EH (cell line): ENCODE data around the gene BTBD3.
A peak's percentile ranks its signal among the peaks of the same experiment; 100 is the strongest.

Source experiments
- DNase-seq: peaks from one replicate; pipeline ENCODE4 v3.0.0-alpha.2; 2015; ENCODE audit warnings: low read depth

Gene BTBD3

DNA sequence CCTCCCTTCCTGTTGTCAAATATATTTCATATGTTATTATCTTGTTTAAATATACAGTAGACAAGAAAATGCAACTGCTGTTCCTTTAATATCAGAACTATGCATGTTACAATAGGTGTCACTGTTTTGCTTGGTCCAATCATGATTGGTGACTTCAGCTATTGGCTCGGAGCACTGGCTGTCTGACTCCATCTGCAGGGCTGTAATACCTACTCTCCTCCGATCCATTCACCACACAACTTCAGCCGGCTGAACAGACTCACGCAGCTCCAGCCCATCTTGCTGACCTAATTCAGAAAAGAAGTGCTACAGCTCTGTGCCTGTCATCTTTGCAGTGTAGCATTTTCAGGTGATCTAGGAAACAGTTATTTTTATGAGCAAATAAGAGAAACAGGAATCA lies at the start of gene BTBD3:
TSS of gene BTBD3 (plus strand) at position 231 of the 400 bp plus-strand sequence. CDS start 383 bp downstream, outside the sequence.
- peak; percentile 52 for DNase-seq

DNA sequence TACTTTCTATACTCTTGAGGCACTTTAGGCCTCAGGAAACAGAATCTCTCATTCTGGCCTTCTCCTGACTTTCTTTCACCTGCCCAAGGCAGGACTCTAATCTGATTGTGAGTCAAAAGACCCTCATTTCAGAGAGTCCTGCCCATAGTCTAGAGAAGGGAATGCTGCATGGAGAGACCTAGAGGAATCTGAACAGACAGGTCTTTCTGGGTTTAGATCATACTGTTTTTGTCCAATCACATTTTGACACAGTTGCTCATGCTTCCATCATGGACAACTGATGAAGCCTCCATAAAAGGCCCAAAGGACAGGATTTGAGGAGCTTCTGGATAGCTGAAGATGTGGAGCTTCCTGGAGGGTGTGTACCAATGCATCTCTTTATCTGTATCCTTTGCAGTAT lies 48.1 kb upstream of the BTBD3 start:
- DNase-seq, result no peak

DNA sequence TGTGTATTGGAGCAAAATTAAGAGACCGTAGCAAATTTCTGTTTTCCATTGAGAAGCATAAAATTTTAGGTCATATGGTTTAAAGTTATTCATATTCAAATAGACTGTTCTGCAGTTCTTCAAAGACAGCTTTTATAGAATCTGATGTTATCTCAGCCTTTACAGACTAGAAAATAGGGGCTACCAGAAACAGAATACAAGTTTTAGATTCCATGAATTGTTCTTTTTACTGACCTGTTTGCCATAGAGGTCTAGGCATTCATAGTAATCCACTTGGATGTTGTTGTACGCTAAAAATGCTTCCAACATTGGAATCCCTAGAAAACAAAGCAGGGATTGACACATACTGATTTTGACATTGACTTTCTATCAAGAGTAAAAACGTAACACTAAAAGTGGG lies 47.3 kb upstream of the BTBD3 start:
- DNase-seq, result no peak

DNA sequence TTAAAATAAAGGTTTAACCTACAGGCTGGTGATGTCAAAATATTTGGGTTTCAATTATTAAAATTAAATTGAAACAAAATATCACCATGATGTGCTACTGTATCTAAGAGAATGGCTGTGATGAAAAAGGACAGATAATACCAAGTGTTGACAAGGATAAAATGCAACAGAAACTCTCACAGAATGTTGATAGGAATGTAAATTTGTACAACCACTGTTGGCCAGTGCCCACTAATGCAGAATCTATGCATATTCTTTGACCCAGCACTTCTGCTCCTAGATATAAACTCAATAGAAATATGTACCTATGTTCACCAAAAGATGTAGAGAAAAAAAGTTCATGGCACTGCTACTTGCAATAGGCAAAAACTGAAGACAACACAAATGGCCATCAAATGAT lies 41.1 kb upstream of the BTBD3 start:
- DNase-seq, result no peak

DNA sequence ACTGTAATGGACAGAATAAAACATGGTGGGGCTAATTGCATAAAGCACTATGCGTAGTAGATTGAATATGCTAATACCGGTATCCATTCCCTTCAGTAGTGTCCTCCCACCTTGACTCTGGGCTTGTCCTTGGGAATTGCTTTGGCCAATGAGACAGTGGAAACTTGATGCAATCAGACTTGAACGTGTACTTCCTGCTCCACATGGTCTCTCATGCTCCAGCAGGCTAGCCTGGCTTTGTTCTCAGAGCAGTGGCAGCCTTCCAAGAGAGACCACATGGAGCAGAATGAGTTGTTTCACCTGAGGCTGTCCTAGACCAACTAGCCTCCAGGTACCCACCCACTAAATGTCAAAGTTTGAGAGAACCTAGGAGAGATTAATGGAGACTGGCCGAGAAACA lies 37.0 kb upstream of the BTBD3 start:
- DNase-seq, result no peak

DNA sequence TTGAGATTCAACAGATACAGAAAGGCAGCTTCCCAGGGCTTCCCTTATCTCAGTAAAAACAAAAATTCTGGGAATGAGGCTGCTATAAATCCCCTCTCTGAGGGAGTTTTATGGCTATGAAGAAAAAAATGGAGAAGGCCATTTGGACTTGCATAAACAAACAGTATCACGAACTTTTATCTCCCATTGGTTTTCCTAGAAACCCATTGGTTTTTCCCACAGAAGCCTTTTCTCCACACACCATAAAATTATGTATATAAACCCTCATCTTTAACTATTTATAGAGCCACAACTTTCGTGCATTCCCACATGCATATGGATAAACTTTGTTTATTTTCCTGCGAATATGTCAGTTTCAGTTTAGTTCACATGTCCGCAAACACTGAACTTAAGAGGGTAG lies 36.2 kb upstream of the BTBD3 start:
- DNase-seq, result peak; percentile 58

DNA sequence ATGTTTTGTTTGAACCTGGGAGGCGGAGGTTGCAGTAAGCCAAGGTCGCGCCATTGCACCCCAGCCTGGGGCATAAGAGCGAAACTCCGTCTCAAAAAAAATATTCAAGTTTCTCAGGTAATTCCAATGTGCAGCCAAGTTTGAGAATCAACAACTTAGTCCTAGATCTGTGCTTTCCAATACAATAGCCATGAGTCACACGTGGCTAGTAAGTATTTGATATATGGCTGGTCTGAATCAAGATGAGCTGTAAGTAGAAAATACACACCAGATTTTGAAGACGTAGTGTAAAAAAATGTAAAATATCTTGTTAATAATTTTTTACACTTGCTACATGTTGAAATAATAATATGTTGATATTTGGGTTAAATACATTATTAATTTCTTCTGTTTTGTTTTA lies 35.0 kb upstream of the BTBD3 start:
- DNase-seq, result no peak

DNA sequence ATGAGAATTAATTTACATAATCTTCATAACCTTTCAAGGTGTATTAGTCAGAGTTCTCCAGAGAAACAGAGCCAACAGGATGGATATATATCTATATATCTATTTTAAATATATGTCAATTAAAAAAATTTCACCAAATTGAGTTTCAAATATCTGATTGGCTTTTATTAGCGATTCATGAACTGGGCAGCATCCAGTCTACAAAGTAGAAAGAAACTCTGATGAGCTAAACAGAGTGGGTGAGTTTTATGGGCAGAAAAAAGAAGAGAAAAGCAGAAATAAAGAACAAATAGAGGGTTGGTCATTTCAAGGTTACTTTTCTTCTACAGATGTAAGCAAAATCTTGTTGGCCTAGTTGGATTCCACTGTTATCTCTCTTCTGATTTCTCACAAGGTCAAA lies 29.0 kb upstream of the BTBD3 start:
- DNase-seq, result no peak

DNA sequence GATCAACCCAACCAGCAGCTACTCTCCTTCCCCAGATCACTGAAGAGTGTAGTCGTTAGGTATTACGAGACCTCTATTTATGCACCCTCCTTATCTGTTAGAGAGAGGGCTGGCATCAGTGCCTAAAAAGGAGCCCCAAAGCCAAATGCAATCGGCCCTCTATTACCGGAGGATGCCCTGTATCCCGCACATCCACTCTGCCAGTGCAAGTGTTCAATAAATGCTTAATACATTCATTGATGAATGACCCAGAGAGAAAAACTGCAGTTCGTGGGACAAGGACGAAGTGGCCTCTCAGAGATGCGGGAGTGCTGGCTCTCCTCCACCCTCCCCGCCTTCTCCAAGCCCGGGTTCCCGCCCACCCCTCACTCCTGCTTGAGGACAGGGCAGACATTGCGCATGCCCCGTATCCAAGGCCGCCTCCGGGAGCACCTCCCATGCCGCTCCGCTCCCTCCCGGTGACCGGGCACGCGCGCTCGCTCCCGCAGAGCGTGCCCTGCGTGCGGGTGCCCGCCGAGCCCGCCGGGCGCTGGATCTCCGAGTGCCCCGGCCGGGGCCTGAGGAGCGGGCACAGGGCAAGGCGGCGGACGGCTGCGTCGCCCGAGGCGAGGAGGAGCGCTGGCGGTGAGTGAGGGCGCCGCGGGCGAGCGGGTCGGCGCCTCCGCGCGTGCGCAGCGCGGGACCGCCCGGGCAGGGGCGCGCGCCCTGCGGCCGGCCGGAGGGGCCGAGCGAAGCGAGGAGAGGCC lies 27.2 kb upstream of the BTBD3 start:
- DNase-seq, result peak; percentile 89

DNA sequence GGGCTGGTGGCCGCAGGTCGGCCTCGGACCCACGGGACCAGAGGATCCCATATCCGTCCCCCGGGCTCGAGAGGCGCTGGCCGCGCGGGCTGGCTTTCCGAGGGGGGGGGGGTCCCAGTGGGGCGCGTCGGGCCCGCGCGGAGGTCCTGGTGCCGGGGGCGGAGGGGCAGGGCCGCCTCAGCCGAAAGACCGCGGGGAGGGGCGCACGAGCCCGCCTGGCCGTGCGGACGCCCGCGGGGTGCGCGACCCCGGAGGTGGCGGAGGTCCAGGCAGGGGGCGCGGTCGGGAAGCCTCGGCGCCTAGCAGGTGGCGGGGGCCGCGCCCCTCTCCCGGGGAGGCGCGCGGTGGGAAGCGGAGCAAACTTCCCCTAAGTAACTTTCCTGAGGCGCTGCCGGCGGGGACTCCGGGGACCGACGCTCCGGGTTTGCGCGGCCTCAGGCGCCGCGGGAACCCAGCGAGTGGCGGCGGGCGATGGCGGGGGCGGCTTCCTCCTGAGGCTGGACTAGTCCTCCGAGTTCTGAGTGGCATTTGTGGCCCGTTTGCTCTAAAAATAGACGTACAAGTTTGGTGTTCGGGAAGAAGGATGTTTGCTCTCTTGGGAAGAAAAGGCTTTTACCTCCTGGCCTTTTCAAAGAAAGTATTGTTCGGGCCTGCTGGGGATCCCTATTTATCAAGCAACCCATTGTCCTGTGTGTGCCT lies 26.5 kb upstream of the BTBD3 start:
- peak; percentile 55 for DNase-seq

DNA sequence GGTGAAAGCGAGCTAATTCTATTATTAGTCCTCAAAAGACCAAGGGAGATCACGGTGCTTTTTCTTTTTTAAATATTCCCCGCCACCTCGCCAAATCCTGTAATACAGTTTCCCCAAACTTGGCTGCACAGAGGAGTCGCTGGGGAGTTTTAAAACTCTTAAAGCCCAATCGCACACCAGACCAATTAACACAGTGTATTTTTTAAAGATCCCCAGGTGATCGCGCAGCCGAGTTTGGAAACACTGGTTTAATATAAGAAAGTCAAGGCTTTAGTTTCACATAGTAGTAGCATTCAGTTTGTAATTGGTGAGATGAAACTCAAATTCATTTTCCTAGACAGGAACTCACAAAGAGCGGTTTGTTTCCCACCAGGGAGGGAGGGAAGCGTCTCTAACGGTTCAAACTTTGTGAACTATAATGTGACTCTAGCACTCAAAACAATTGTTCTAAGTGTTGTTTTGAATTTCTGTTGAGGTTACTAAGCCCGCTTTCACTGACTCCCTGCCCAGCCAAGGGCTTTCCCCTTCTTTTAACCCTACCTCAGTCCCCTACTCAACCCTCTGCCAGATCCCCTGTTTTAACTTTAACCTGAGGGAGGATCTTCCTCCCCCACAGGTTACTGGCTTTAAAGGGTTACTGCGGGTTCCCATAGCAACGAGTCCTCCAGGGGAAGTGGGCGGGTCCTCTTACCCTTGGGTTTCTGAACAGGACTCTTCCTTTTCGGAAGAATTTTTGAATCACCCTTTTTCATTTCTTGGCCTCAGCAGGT lies 25.7 kb upstream of the BTBD3 start:
- DNase-seq, result peak; percentile 79

DNA sequence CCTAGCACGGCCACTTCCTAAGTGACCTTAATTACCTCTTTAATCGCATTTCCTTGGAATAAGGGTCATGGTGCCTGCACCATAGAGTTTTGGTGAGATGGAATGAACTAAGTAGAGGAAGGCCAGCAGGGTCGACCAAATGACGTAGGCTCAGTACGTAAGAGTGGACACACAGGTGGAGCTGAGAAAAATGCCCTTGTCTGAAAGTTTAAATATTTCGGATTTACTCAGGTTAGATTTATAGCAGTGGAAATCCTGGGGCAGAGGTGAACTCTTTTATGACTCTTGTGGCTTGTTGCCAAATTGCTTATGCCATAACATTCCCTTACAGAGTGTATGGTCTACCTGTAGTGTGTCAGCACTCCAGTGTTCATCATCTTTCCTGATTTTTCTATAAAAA lies 23.6 kb upstream of the BTBD3 start:
- no peak for DNase-seq

DNA sequence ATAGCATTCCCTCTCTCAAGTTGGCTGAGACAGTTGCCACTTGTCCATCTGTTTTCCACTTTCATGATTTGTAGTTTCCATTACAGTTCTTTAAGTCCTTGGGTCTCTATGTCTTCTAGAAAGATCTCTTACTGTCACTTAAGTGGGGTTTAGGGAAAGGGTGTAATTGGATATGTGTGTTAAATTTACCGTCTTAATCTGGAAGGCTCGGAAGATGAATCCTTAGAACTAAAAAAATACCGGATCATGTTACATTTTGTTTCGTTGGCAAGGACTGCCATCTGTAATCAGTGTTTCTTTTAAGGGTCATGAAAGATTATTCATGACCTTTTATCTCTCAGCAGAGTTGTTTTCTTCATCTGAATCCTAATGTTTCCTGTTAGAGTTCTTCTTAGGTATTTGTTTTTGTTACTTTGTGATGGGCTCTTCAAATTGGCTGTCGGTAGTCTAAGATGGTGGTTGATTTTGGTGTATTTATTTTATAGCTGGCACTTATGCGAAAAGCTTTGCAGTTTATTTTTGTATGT lies 21.8 kb upstream of the BTBD3 start:
- DNase-seq, result peak; percentile 37

DNA sequence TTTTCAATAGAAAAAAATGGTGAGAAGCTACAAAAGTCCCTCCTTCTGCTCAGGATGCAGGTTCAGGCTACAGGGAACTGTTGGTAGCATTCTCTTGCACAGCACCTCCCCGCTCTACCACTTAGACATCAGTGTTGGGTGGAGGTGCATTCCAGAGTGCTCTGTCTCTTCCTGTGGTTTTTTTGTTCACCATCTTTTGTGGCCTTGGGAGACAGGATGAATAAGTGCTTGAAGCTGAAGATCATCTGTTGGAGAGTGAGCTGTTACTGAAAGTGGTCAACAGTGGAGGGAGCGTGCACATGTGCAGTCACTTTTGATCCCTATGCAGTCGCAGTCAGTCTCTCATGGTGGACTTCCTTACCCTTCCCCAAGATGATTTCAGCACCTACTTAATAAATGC lies 16.6 kb upstream of the BTBD3 start:
- DNase-seq, result peak; percentile 91

DNA sequence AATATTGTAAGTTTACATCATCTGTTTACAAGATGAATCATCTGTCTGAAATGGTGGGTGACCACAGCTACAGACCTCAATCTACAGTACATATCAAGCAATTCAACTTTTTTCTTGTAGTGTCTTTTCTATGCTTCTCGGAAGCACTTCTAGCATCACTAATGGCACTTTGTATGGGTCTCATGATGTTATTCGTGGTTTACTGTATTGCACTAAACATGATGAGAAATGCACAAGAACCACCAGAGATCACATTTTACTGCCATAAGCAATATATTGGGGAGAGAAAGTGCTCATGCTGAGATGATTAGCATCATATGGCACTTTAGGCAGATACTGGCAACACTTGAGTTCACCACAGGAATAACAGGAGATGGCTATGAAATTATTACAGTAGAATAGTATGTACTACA lies 15.4 kb upstream of the BTBD3 start:
- peak; percentile 61 for DNase-seq

DNA sequence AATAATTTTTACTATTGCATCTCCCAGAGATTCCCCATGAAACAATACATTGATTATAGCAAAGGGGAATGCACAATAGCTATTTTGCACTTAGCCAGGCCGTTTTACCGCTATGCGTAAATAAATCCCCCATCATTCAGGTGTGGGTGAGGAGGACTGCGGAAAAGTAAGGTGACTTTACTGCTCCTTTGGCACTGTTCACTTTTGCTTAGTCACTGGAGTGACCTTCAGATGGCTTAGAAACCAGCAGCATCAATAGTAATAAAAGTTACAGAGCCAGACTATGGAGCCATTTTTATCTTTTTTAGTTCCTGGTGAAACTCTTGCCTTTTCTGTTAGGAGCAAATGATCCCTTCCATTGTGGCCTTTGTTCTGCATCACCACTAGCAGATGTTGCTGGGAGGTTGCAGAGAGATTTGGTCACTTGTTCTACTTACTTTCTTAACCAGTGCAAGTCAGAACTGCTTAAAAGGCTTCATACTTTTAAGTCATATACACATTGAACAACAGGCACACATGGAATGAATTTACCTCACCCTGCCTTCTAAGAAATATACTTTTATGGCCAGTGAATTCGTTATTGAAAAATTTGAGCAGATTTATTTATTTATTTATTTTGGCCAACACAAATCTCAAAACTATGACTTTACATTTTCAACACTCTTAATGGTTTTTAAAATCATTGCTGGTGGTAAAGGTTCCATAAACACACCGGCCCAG lies 12.1 kb upstream of the BTBD3 start:
- peak; percentile 26 for DNase-seq

DNA sequence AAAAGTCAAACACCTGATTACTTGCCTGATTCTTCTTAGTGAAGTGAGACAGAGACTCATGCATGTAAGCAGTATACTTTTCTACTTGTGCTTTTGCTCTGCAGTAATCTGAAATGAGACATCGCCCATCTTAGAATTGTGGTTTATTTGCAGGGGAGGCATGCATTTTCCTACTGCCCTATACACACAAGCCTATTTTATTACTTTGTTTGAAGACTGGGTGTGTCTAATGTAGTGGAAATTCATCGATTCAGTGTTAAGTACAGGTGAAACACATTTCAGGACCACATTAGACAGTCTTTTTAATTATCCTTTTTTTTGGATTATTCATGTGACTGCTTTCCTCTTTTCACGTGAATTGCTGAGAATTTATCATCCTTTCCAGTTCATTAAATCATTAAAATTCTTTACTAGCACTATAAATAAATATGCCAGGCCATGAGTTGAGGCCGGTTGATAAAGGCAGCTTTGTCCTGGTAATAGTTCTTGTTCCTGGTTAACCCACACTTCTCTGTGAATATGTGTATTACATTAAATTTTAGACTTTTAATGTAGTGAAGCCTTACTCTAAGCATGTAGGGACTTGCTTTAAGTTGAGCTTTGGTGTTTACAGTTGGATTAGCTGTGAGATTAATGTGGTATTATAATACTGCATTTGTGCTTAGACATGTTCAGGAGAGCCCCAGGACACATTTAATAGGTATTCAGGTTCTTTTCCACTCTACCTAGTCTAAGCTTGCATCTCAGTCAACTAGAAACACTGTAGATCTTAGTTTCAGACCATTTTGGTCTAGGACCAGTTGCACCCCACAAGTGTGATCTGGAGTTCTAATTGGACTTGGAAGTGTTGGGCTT lies 10.8 kb upstream of the BTBD3 start:
- DNase-seq, result no peak

DNA sequence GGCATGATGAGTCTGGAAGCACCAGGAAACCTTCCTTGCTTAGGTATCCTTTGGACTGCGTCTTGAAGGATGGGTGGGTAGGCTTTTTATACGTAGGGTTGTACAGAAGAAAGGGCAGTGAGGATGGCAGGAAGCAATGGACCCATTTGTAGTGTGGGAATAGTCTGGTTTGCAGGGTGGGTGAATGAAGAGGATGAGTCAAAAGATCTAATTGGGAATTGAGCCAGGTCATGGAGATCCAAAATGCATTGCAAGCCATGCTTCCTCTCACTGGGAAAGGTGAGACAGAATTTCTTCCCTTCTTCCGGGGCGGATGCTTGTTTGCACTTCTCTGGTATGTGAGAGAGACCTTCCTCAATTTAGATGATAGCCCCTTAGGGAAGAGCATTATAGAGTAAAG lies 10.1 kb upstream of the BTBD3 start:
- peak; percentile 55 for DNase-seq

DNA sequence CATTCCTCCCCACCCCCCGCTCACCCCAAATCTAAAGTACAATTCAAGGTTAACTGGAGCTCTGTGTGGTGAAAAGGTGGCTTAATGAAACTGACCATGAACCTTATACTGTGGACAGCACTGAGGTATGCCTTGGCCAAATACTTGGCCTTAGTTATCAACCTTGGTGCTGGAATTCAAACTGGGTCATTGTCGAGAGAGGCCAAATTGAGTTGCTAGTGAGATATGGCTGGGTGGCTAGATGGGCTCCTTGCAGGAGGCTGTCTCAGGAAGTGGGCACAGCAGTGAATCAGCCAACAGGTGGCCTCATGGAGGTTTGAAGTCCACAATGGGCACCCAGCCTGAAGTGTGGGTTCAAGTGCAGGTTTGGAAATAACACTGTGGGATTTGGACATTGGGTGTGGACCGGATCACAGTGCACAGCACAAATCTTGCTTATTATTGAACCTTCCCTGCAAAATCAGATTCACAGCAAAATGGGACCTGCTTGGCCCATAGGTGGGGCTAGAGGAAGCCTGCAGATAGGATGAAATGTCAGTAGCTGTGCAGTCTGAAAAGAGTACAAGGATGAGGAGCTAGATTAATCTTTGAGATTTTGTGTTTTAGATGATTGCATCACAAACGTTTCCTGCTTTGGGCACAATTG lies 5.6 kb upstream of the BTBD3 start:
- no peak for DNase-seq

DNA sequence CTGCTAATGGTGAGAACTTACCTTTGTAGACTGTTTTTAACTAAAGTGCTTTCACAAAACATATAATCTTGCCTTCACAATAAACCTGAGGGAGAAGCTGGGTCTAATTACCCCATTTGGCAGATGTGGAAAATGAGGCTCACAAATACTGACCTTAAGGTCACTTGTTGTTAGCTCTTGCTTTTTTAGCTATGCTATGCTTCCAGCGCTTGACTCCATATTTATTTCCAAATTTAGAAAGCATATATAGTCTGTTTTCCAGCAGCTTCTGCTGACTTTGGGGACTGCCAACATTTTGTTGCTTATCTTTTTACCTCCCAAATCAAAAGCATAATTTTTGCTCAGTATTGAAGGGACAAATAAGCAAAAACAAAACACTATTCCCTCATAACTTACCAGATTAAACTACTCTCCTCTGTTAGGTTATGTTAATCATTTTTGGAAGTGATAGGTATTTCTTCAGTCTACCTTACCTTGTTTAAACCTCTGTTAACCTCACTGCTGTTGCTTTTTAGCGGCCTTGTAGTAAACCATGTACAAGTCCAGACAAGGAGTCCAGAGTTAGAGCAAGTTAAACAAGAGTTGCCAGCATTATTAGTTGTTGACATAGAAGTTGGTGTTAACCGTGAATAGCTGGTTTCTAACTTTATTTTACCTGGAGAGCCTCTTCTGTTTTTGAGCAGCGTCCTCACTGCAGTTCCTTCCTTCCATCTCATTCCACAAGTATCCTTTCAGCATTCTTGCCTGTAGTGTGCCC lies 4.9 kb upstream of the BTBD3 start:
- no peak for DNase-seq
